Neural cell (in vitro differentiated cells): ENCODE measurements around the gene FABP6.

ENCODE experiments used
- CTCF ChIP-seq: fragments of 450-650 bp; IDR thresholded peaks from 2 replicates; pipeline ENCODE4 v1.5.1; 2014; ENCODE audit warnings: antibody characterized with exemption, mild to moderate bottlenecking, moderate library complexity; ENCODE audit not compliant: poor library complexity, severe bottlenecking
- EP300 ChIP-seq: fragments of 450-650 bp; conservative IDR thresholded peaks from 2 replicates; pipeline ENCODE4 v1.6.1; 2014; ENCODE audit warnings: antibody characterized with exemption, mild to moderate bottlenecking, moderate library complexity; ENCODE audit not compliant: poor library complexity, severe bottlenecking
- MXI1 ChIP-seq: fragments of 450-650 bp; conservative IDR thresholded peaks from 2 replicates; pipeline ENCODE4 v1.6.1; 2014; ENCODE audit warnings: antibody characterized with exemption, mild to moderate bottlenecking; ENCODE audit not compliant: poor library complexity, severe bottlenecking
- POLR2AphosphoS5 ChIP-seq: IDR thresholded peaks from 2 replicates; pipeline ENCODE4 v1.6.1; 2012

- TF ChIP-seq CTCF (no peak), POLR2AphosphoS5 (no peak), EP300 (no peak), MXI1 (no peak)
These were observed 12.8 kb downstream of the FABP6 start for GRCh38 chr5:160242145-160242544.
